Measurements from ENCODE around the gene RGS3.
A peak's percentile ranks its signal among the peaks of the same experiment; 100 is the strongest.

- peak; percentile 62; the same call in 1 of the 2 replicates for TF ChIP-seq POLR2AphosphoS5 (IDR thresholded peaks at IDR 0.05; ENCODE audit: low read depth, low read length)
- no peak for TF ChIP-seq POLR2A (IDR thresholded peaks at IDR 0.05; ENCODE audit: low read depth, low read length)
Measured at GRCh38 chr9:113578882-113579282, 115.4 kb downstream of the RGS3 start.
